Activated CD4-positive, alpha-beta T cell treated with anti-CD3 and anti-CD28 coated beads, Interleukin-2, amount 50 U/mL, for 48 hours (primary cell): ENCODE results near the gene CEP295NL.
"Not testable (repeated sequence)": the region's sequence is repeated elsewhere in the genome, so short reads cannot be mapped to it uniquely, and the experiment has no call there.

Source experiments
- DNase-seq, 2 experiments: peaks; one replicate each; pipeline ENCODE4 v3.0.0-alpha.2; 2020

Gene CEP295NL, protein sequence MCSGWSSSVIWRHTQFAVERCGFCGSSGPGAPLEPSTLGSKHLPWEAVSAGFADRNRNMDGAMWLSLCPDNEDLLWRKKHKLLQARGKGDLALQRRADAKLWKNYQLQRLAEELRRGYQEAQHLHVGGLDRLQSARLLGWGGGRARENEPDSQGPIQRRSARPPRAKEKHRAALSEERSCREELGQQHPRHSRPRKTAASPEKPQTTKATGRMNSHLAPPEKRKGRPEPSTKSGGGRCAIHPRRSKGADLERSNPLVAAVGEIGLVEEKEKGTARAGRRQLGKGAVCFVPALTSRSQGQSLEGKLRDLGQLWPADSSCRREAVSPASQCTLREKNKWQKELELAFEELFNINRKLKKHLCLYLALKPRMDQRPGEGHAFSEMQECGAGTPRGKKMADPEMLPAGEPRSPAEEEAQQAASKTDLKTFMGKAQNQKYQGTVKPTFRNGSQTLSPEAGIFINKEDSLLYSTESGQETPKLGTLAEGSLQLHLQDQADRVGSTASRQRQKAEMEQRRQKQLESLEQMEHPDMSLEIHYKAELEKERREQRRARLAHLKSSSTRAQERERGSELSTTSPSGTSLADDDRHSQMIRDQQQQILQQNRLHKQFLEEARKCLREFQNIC

DNA sequence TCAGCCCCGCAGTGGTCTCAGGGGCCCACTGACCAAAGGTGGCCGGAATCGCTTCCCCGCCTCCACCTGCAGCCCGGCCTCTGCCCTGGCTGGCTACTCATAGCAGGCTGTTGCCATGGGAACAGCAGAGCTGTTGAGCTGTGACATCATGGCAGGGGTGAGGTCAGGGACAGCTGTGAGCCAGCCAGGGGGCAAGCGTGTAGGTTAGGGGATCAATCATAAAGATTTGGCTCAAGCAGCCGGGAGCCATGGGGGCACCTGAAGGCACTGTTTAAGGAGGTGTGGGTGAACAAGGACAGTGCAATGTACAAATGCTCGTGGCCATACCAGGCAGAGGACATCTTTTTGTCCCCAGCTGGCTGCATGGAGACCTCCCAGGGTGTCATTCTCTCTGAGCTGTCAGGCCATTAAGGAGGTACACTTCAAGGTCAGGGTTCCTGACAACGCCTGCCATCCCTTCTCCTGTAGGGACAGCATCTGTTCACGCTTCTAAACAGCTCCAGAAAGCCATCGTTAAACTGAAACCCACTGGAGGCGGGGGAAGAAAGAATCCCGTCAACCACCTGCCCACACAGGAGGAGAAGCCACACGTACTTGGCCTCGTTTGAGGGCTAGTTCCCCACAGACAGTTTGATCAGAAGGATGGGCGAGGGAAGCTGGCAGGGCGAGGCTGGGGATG lies at the start of gene CEP295NL:
TSS of gene CEP295NL (minus strand) at position 101 of the 679 bp plus-strand sequence. CDS start 1,373 bp downstream, outside the sequence.
- peak; percentile 32 to 49 for DNase-seq

DNA sequence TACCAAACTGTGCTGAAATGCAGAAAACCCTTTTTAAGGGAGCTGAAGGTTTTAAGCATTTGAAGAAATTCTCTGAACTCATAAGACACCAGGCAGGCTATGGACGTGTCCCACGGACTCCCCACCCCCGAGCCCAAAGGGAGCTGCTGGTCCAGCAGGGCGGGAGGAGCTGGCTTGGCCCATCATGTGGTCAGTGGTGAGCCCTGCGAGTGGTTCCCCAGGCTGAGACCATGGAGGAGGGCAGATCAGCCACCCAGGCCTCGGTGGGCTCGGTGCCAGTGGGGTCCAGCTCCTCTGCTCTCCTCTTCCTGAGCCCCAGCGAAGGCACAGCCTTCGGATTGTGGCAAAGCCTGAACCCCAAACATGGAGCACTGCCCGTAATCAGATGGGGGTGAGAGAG lies 49.7 kb upstream of the CEP295NL start:
- DNase-seq, result no peak

DNA sequence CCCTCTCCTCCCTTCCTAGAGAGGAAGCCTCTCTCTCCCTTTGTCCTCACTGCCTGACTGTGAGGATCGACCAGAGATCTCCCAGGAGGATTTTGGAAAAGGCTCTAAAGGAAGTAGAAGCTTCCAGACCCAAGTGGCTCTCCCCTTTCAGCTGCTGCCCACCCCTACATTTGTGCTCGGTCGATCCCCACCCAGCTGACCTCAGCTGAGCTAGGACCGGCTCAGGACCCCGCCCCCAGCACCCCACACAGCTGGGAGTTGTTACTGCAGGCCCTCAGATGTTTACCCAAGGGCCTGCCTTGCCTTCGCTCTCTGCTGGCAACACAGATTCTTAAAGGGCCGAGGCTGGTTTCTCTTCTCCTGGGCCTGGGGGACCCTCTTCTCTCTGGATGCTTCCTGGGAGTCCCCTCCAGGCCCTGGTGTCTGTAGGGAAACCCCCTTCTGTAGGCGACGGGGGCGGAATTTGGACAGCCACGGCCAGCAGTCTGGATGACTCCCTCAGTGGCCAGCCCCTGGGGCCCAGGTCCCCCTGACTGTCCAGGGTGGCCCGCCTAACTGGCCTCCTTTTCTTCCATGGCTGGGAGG lies 49.1 kb upstream of the CEP295NL start:
- DNase-seq, result no peak

DNA sequence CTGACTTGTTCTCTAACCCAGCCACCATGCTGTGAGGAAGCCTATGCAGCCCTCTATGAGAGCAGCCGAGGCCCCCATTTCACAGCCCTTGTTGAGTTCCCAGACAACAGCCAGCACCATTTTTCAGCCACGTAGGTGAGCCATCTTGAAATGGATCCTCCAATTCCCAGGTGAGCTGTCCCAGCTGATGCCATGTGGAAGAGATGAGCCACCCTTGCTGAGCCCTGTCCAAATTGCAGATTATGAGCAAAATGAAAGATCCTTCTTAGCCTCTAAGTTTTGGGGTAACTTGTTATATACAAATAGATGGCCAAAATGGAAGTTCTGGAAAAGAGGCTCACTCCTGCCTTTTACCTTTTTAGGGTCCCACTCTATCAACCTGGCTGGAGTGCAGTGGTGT lies 47.9 kb upstream of the CEP295NL start:
- no peak for DNase-seq

DNA sequence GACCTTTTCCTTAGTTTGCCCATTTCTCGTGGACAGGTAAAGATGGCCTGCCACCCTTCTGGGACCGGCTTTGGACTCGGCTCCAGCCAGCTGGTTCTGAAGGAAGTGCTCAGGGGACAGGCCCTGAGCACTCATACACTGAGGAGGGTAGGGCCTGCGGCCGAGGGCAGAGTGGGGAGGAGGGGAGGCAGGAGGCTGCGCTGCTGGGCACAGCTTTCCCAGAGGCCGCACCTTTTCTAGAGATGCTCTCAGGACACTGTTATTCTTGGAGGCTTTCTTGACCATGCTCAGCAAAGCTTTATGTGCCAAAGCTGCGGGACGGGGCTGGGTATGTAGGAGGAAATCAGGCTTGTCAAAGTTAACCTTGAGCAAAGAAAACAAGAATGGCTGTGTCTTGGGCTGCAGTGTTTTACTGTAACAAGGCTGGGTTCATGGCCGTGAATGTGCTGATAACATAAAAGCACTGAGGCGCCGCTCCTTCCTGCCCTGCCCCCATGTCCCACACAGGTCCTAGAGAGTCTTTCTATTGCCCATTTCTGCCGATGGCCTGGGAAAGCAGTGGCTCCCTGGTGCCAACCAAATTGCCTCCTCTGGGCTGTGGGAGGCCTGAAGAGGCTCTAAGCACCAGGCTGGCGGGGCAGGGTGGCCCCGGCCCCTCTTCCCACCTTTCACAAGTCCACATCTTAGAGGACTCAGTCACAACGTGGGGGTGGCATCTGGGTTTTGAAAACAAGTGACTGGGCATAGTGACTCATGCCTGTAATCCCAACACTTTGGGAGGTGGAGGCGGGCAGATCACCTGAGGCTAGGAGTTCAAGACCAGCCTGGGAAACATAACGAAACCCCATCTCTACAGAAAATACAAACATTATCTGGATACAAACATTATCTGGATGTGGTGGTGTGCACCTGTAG lies 44.5 kb upstream of the CEP295NL start:
- DNase-seq, result no peak

DNA sequence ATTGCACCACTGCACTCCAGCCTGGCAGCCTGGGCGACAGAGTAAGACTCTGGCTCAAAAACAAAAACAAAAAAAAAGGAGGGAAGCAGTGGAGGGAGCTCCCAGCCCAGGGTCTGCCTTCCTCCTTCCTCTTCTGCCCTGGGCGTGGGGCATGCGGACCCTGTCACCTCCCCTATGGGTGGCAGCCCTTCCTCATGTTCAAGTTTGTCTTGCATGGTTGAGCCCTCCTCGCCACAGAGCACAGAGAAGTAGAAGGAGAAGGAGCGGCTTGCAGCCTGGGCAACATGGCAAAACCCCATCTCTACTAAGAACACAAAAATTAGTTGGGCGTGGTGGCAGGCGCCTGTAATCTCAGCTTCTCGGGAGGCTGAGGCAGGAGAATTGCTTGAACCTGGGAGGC lies 43.6 kb upstream of the CEP295NL start:
- no peak for DNase-seq

DNA sequence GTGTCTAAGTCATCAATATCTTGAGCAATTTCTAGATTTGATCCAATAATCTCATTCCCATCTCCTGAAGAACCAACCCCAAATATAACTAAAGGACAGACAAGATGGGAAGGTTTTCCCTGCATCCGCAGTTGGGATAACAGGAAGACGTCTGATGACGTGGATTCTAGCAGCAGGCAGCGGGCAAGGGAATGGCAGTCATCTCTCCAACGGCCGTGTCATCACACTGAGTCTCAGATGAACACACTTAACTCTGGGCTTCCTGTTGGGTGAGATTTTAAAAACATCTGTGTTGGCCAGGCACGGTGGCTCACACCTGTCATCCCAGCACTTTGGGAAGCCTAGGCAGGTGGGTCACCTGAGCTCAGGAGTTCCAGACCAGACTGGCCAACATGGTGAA lies 43.1 kb upstream of the CEP295NL start:
- no peak for DNase-seq

DNA sequence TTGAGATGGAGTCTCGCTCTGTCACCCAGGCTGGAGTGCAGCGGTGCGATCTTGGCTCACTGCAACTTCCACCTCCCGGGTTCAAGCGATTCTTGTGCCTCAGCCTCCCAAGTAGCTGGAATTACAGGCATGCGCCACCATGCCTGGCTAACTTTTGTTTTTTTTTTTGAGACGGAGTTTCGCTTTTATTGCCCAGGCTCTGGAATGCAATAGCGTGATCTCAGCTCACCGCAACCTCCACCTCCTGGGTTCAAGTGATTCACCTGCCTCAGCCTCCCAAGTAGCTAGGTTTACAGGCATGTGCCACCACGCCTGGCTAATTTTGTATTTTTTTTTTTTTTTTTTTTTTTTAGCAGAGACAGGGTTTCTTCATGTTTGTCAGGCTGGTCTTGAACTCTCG lies 42.5 kb upstream of the CEP295NL start:
- not testable (repeated sequence) for DNase-seq

DNA sequence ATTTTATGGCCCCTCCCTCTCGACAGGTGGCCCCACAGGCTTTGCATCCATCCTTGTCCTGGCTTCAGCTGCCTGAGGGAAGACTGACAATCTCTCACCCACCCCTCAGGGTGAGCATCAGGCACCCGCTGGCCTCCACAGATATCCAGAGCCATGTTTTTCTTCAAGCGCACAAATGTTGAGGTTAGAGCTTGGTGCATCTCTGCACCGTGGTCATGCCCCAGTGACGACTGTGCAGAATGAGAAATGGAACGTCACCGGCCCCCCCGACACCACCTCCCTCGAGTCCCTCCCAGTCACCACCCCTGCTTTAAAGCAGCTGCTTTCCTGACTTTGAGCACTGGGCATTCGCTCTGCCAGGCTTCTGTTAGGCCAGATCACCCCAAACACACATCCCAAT lies 42.0 kb upstream of the CEP295NL start:
- DNase-seq, result no peak

DNA sequence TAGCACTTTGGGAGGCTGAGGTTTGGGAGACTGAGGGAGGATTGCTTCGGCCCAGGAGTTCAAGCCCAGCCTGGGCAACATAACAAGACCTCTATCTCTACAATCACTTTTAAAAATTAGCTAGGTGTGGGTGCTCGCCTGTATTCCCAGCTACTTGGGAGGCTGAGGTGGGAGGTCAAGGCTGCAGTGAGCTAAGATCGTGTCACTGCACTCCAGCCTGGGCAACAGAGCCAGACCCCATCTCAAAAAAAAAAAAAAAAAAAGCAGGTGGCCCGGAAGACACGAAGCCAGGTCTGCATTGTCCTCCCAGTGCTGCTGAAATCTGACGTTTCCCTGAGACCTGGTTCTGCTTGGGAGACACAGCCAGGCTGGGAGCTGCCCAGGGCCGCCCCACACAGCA lies 41.0 kb upstream of the CEP295NL start:
- no peak for DNase-seq

DNA sequence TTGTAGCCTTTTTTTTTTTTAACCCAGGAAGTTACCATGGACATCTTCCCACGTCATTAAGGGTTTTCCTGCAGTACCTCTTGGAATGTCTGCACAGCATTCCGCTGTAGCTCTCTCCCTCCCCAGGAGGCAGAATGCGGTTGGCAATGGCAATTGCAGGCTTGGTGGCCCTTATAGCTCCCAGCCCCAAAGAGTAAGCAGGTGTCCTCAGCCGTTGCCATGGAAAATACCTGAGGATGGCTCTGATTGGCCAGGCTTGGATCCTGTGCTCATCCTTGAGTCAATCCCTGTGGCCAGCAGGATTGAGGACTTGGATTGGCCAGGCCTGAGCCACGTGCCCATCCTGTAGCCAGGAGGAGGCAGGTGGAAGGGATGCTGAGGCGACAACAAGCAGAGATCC lies 37.7 kb upstream of the CEP295NL start:
- DNase-seq, result no peak

DNA sequence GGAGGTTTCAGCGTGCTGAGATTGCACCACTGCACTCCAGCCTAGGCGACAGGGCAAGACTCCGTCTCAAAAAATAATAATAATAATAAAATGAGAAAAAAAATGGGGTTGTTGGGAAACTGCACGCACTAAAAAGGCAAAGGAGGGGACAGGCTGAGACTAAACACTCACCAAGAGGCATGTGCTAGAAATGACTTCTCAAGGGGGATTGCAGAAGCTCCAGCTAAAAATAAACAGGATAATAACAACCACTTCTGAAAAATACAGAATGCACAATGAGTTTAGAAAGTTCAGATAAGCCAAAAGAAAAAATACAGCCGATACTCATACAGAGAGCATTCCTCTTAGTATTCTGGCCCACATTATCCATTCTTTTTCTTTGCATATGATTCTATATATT lies 37.3 kb upstream of the CEP295NL start:
- no peak for DNase-seq

DNA sequence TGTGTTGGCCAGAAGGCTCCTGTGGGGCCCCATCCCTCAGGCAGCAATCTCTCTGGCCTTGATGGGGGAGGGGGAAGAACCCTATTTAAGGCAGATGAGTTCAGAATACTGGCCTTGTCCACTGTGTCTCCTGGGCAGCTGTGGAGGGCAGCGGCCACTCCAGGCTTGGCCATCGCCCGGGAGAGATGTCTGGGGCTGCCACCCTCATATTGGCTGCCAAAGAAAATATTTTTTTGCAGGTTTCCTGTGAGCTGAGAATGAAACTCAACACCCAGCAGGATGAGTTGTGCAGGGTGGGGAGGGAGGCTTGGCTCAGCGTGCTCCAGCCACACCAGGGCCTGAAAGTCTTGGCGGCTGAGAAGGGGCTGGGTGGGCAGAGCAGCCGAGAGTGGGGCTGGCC lies 36.6 kb upstream of the CEP295NL start:
- DNase-seq, result no peak

DNA sequence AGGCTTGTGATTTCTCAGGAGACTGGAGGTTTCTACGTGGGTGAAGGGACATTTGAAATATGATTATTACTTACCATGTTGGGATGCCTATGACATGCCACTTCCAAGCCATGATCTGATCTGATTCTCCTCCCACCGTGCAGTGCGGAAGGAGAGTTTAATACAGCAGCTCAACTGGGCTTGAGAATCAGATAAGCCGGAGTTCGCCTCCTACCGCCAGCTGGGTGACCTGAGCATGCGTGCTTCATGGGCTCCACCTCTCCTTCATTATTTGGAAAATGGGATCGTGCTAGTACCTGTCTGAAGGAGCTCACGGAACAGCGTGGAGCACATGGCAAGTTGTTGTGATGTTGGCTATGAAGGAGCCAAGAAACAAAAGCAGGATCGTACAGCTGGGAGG lies 34.6 kb upstream of the CEP295NL start:
- no peak for DNase-seq

DNA sequence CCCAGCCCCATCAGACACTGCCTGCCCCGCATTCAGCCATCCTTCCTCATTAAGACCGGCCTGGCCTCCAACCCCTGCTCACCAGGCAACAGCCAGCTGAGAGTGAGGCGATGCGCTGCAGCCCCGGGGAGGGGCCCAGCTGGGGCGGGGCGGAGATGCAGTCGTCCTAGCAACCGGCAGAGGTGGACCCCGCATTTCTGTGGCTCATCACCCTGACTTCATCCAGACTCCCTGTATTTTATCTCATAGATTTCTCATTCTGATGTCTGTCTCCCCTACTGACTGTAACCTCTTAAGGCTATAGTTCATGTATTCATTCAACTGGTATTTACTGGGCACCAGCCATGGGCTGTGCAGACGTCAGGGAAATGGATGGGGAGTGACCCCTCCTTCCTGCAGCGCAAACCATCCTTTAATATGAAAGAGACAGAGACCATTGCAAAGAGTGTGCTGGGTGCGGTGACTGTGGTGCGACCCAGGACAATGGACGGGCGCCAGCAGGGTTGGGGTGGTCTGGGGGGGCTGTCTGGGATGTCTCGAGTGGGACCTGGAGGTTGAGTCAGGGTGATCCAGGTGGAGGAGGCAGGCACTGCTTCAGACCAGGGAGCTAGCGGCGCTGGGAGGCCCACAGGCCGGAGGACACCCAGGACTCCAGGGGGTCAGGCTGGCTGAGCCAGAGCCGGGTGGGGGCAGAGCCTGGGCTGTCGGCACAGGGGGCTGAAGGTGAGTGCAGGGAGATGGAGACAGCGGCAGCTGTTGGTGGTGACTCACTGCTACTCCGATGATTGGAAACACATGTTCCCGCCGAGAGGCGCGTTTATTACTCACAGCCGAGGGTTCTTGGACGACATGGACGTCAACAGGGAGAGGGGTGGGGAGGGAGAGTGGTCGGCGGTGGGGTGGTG lies 32.7 kb upstream of the CEP295NL start:
- DNase-seq, result no peak

DNA sequence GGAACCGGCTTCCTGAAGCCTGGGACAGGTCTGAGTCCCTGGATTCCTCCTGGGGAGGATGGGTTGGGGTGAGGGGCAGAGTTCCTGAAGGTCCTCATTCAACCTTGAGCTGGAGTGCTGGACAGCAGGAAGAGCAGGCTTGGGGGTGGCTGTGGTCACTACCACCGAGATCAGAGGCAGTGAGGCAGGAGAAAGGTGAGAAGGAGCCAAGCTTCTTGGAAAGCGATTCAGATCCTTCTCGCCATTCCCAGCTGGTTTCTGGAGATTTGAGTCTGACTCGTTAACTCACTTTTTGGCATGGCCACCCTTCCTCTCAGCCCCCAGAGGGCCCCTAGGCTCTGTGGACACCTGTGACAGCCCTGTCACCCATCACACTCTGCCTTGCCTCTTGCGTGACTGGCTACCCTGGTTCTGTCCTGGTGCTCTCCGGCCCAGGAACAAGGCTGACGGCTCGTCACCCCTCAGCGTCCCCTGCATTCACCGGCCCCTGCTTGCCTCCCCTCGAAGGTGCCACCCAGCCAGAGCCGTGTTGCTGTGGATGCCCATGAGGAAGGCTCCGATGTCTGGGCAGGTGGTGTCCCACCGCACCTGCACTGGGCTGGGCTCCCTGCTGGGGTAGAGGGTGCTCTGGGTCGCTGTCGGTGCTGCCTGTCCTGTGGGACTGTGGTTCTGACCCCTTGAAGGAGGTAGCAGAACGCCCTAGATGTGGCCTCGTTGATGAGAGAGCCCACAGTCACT lies 31.8 kb upstream of the CEP295NL start:
- DNase-seq, result no peak

DNA sequence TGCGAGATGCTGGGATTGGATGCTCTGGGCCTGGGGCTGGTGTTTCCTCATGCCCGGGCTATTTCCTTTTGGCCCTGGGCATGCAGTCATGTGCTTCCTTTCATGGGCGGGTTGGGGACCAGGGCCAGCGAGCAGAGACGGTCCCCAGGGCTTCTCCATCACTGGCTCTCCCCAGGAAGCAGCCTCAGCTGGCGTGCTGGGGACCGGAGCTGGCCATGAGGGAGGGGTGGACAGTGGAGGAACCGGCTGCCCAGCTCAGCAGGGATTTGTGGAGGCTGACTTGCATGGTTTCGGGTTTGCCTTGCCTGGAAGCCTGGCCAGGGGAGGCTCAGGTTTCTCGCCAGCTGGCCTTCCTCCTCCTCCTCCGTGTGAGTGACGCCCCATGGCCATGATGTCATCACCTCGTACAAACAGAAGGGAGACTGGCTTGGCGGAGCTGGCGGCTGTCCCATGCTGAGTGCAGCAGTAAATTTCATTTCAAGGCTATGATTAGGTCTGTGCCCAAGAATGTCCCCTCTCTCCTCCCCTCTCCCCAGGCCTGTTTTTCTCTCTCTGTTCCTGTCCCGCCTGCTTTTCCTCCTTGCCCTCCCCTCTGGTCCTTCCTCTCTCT lies 31.1 kb upstream of the CEP295NL start:
- no peak for DNase-seq

DNA sequence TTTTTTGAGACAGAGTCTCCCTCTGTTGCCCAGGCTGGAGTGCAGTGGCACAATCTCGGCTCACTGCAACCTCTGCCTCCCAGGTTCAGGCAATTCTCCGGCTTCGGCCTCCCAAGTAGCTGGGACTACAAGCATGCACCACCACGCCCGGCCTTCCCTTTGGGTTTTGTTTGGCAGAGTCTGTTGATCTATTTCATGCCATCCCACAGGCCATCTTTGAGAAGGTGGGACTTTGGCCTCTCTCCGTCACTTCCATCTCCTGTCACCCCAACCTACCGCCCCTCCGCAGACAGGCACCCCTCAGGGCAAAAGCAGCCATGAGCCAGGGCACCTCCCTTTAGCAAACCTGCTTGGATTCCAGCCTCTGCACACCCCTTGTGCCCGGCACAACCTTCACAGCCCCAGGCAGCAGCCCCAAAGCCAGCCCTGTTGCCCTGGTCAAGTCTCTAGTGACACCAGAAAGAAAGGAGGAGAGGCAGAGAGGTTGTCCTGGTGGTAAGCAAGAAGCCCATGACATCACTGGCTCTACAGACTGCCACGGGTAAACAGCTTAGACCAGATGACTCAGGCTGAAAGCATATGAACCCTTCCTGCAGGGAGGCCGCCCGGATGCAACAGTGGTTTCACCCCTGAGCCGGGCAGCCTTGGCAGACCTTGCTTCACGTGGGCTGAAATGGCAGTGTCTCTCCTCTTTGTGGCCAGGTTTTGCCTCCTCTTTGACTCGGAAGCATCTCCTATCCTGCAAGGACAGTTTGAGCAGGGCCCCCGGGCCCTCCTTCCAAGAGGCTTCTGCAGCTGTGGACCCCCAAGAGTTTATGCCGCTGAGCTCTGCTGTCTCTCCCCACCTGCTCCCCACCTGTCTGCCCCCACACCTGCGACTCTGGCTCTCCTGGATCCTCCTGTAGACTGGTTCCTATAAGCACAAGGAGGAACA lies 30.3 kb upstream of the CEP295NL start:
- peak; percentile 54 to 69 for DNase-seq
